HepG2 (cell line): ENCODE data around the gene AGBL1. TPM values are rescaled to one million over a fixed set of nuclear protein-coding genes. Genes with fewer than 3 reads are reported as not detected.

Experiments used
- ATAC-seq: fragments of 200-7000 bp; cut with Tn5 transposase; 3 replicates; pipeline ENCODE4 v1.9.1; 2020; ENCODE audit warnings: mild to moderate bottlenecking, moderate library complexity
- BruUV-seq: library from RNA; stranded (reverse); fragments of 400-500 nt; replicated peaks from 2 replicates; lab custom pipeline; 2021; lab: Mats Ljungman, UMichigan
- CTCF ChIA-PET: fragments of 300-600 bp; formaldehyde crosslinking; extraction: SDS; loops from one replicate; lab custom pipeline; 2021; ENCODE audit warnings: low total read pairs, inconsistent platforms, low intra/inter-chr PET ratio; lab: Yijun Ruan, JAX
- POLR2A ChIA-PET: fragments of 350-600 bp; sonication (Branson Sonifier 250); formaldehyde crosslinking; loops from one replicate; lab custom pipeline; 2020; ENCODE audit warnings: antibody characterized with exemption, inconsistent platforms; lab: Yijun Ruan, JAX
- DNase-seq: peaks from one replicate; pipeline ENCODE4 v3.0.0-alpha.2; 2015; ENCODE audit warnings: low spot score
- FAIRE-seq: peaks from 3 replicates; lab custom pipeline; 2011; peaks lifted over from hg19 to GRCh38; lab: Jason Lieb, UNC
- H2AFZ ChIP-seq: one replicate; pipeline ENCODE4 v1.6.1; 2011; ENCODE audit warnings: low read length, inconsistent platforms
- H3K27ac ChIP-seq: fragments of 300-600 bp; 3 replicates; pipeline ENCODE4 v1.8.0; 2011; ENCODE audit warnings: mixed run types, mild to moderate bottlenecking, mixed read lengths, low read length, inconsistent platforms; ENCODE audit not compliant: insufficient read depth; ENCODE audit errors: extremely low read length
- H3K27me3 ChIP-seq, 2 experiments: fragments of 200-600 bp in 1 of 2; 2 replicates in 1 of 2; 3 replicates in 1 of 2; pipeline versions ENCODE4 v1.6.0 to v1.8.0; 2011; ENCODE audit warnings: low read length in 2 of 2, mild to moderate bottlenecking in 2 of 2, moderate library complexity in 2 of 2, inconsistent platforms in 1 of 2; ENCODE audit not compliant: insufficient read depth in 2 of 2, control insufficient read depth in 1 of 2
- H3K36me3 ChIP-seq, 2 experiments: fragments of 200-600 bp in 1 of 2; replicated peaks in 1 of 2; 2 replicates in 1 of 2; 3 replicates in 1 of 2; pipeline versions ENCODE4 v1.5.1 to v1.8.0; 2011; ENCODE audit warnings: low read length in 2 of 2, inconsistent platforms in 1 of 2; ENCODE audit not compliant: insufficient read depth in 2 of 2, control insufficient read depth in 1 of 2
- H3K4me1 ChIP-seq: 2 replicates; pipeline ENCODE4 v1.5.1; 2012; ENCODE audit warnings: low read length, inconsistent platforms; ENCODE audit not compliant: insufficient read depth
- H3K4me2 ChIP-seq: 2 replicates; pipeline ENCODE4 v1.6.0; 2011; ENCODE audit warnings: low read depth, low read length, inconsistent platforms
- H3K4me3 ChIP-seq, 3 experiments: fragments of 200-600 bp in 1 of 3; sonication (generic), shearing (Covaris generic) in 1 of 3; replicated peaks in 1 of 3; 2 replicates each; pipeline ENCODE4 v1.5.1; 2011 to 2016; ENCODE audit warnings: low read length in 3 of 3, inconsistent platforms in 2 of 3, low read depth in 2 of 3, mild to moderate bottlenecking in 2 of 3, control low read depth in 1 of 3, mixed read lengths in 1 of 3; ENCODE audit not compliant: insufficient read depth in 1 of 3
- H3K79me2 ChIP-seq: one replicate; pipeline ENCODE4 v1.6.1; 2011; ENCODE audit warnings: low read length, inconsistent platforms; ENCODE audit not compliant: insufficient read depth
- H3K9ac ChIP-seq: 2 replicates; pipeline ENCODE4 v1.6.0; 2011; ENCODE audit warnings: mild to moderate bottlenecking, low read depth, low read length, inconsistent platforms; ENCODE audit not compliant: insufficient read depth
- H3K9me3 ChIP-seq: 2 replicates; pipeline ENCODE4 v1.5.1; 2012; ENCODE audit warnings: mild to moderate bottlenecking, low read length
- H4K20me1 ChIP-seq: 2 replicates; pipeline ENCODE4 v1.6.0; 2011; ENCODE audit warnings: inconsistent platforms, mild to moderate bottlenecking, low read length, moderate library complexity; ENCODE audit not compliant: insufficient read depth
- ATF7 ChIP-seq, 2 experiments: fragments of 450-650 bp in 1 of 2; sonication (generic) in 1 of 2; formaldehyde crosslinking in 1 of 2; IDR thresholded peaks; 2 replicates each; pipeline versions ENCODE4 v1.4.0 to v1.6.1; 2016 to 2020; ENCODE audit warnings: antibody characterized with exemption in 1 of 2, mild to moderate bottlenecking in 1 of 2, missing genetic modification reagents in 1 of 2
- CEBPB ChIP-seq: IDR thresholded peaks from 2 replicates; pipeline ENCODE4 v1.6.1; 2011; ENCODE audit warnings: low read depth, low read length, improper control_type of control experiment, borderline replicate concordance
- SNAPC2 ChIP-seq: sonication (generic); formaldehyde crosslinking; IDR thresholded peaks from 2 replicates; pipeline ENCODE4 v1.8.1; 2022; ENCODE audit warnings: mild to moderate bottlenecking, missing genetic modification reagents
- ZBTB8A ChIP-seq: sonication (generic); formaldehyde crosslinking; IDR thresholded peaks from 2 replicates; pipeline ENCODE4 v1.4.0; 2020; ENCODE audit warnings: mild to moderate bottlenecking, low read depth, missing genetic modification reagents, borderline replicate concordance
- ZNF121 ChIP-seq: sonication (generic); formaldehyde crosslinking; IDR thresholded peaks from 2 replicates; pipeline ENCODE4 v1.5.0; 2020; ENCODE audit warnings: mild to moderate bottlenecking, missing genetic modification reagents
- ZNF136 ChIP-seq: sonication (generic); formaldehyde crosslinking; IDR thresholded peaks from 2 replicates; pipeline ENCODE4 v1.8.1; 2022; ENCODE audit warnings: low read depth, mild to moderate bottlenecking, moderate library complexity, missing genetic modification reagents
- ZNF34 ChIP-seq: sonication (generic); formaldehyde crosslinking; IDR thresholded peaks from 2 replicates; pipeline ENCODE4 v1.4.0; 2020; ENCODE audit warnings: mild to moderate bottlenecking, missing genetic modification reagents, borderline replicate concordance
- WGBS: methylation state at CpG from one replicate; pipeline ENCODE4 v1.1.6; 2017; ENCODE audit warnings: low lambda C conversion rate; 5-methylcytosine and 5-hydroxymethylcytosine counted together
- in situ Hi-C: cut with HindIII; loops from 2 replicates; pipeline ENCODE4 v1.10.0; 2017; ENCODE audit warnings: low pct_unique_long_range_greater_than_20kb; ENCODE audit not compliant: extremely low pct_ligation_motif_present
- intact Hi-C: fragments of 100-400 bp; cut with micrococcal nuclease; formaldehyde crosslinking; loops from one replicate; pipeline ENCODE4 v1.10.0; 2022; ENCODE audit not compliant: unreplicated experiment
- polyA plus RNA-seq, 8 experiments: library from polyadenylated mRNA; depleted of rRNA in 3 of 8; stranded (reverse) in 7 of 8; unstranded in 1 of 8; fragments of >200 nt; fragmentation: Illumina TruSeq in 4 of 8; extraction: Trizol in 4 of 8; gene quantifications; 2 replicates each; pipeline versions ENCODE4 v1.2.1 to v1.2.3, GENCODE V29; 2011 to 2016; ENCODE audit warnings: low read depth in 4 of 8, missing spikeins in 1 of 8, mixed read lengths in 1 of 8; ENCODE audit not compliant: insufficient read depth in 1 of 8
- total RNA-seq, 5 experiments: library from RNA; depleted of rRNA; stranded (reverse); fragments of >200 nt; fragmentation: Illumina TruSeq; extraction: Trizol; gene quantifications; 2 replicates each; pipeline ENCODE4 v1.2.3, GENCODE V29; 2016; ENCODE audit warnings: low read depth in 1 of 5
- TF ChIP-seq, protein P1 (sequence below): sonication (generic); formaldehyde crosslinking; IDR thresholded peaks from 2 replicates; pipeline ENCODE4 v1.5.1; 2020; ENCODE audit warnings: missing genetic modification reagents, mild to moderate bottlenecking, borderline replicate concordance
- TF ChIP-seq, protein P2 (sequence below): sonication (generic); formaldehyde crosslinking; IDR thresholded peaks from 2 replicates; pipeline ENCODE4 v1.9.0; 2021; ENCODE audit warnings: missing genetic modification reagents, borderline replicate concordance
- TF ChIP-seq, protein P3 (sequence below): IDR thresholded peaks from 2 replicates; pipeline ENCODE4 v1.6.1; 2016; ENCODE audit warnings: low read depth
- TF ChIP-seq, protein P4 (sequence below): sonication (generic); formaldehyde crosslinking; conservative IDR thresholded peaks from 2 replicates; pipeline ENCODE4 v1.5.0; 2020; ENCODE audit warnings: missing genetic modification reagents
- TF ChIP-seq, protein P5 (sequence below): sonication (generic); formaldehyde crosslinking; IDR thresholded peaks from 2 replicates; pipeline ENCODE4 v1.5.1; 2020; ENCODE audit warnings: missing genetic modification reagents, mild to moderate bottlenecking, borderline replicate concordance

Gene AGBL1
- total and polyA plus RNA-seq, 2 of the 13 experiments (the other 11 are each of a cell fraction or from before 2014, with no cell fraction given) = 0.01 TPM; not detected in 1

DNA sequence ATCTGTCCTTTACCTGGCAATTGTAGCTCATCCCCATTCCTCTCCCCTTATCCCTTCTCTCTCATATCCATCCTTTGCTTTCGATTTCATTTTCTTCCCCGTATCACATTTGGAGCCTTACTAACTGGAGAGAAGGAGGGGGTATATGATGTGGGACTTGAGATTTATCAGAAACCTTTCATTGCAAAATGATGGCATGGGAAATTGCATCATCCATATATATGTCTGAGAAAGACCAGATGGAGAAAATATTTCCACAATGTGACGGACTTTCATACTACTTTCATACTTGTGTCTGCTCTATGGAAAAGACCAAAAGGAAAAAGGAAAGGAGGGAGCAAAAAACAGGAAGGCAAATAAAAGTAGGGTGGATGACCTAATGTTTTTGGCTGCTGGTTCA, 675.2 kb downstream of the AGBL1 start:
- Histone ChIP-seq H3K9ac (no peak overlapping the region), H3K4me2 (no peak overlapping the region), H3K27me3 (no peaks in the 10 kb centered on the region), H3K79me2 (no peaks in the 10 kb centered on the region), H3K9me3 (peaks cover 65% of the 10 kb centered on the region), H3K4me3 (no peak overlapping the region)
- in situ Hi-C loops = no loop called here
- POLR2A ChIA-PET = no interaction called here
- WGBS = 20% methylated on average over 3 of the region's 3 CpGs
- FAIRE-seq = no peak
- TF ChIP-seq, protein P1, sequence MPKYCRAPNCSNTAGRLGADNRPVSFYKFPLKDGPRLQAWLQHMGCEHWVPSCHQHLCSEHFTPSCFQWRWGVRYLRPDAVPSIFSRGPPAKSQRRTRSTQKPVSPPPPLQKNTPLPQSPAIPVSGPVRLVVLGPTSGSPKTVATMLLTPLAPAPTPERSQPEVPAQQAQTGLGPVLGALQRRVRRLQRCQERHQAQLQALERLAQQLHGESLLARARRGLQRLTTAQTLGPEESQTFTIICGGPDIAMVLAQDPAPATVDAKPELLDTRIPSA = no peak
- no peak for TF ChIP-seq ZNF121
- no peak for TF ChIP-seq ZNF136 (CRISPR knock-in tag)
- TF ChIP-seq, protein P2, sequence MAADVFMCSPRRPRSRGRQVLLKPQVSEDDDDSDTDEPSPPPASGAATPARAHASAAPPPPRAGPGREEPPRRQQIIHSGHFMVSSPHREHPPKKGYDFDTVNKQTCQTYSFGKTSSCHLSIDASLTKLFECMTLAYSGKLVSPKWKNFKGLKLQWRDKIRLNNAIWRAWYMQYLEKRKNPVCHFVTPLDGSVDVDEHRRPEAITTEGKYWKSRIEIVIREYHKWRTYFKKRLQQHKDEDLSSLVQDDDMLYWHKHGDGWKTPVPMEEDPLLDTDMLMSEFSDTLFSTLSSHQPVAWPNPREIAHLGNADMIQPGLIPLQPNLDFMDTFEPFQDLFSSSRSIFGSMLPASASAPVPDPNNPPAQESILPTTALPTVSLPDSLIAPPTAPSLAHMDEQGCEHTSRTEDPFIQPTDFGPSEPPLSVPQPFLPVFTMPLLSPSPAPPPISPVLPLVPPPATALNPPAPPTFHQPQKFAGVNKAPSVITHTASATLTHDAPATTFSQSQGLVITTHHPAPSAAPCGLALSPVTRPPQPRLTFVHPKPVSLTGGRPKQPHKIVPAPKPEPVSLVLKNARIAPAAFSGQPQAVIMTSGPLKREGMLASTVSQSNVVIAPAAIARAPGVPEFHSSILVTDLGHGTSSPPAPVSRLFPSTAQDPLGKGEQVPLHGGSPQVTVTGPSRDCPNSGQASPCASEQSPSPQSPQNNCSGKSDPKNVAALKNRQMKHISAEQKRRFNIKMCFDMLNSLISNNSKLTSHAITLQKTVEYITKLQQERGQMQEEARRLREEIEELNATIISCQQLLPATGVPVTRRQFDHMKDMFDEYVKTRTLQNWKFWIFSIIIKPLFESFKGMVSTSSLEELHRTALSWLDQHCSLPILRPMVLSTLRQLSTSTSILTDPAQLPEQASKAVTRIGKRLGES (CRISPR knock-in tag) = no peak
- TF ChIP-seq, protein P3, sequence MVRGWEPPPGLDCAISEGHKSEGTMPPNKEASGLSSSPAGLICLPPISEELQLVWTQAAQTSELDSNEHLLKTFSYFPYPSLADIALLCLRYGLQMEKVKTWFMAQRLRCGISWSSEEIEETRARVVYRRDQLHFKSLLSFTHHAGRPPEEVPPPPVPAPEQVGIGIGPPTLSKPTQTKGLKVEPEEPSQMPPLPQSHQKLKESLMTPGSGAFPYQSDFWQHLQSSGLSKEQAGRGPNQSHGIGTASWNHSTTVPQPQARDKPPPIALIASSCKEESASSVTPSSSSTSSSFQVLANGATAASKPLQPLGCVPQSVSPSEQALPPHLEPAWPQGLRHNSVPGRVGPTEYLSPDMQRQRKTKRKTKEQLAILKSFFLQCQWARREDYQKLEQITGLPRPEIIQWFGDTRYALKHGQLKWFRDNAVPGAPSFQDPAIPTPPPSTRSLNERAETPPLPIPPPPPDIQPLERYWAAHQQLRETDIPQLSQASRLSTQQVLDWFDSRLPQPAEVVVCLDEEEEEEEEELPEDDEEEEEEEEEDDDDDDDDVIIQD = no peak
- TF ChIP-seq, protein P4, sequence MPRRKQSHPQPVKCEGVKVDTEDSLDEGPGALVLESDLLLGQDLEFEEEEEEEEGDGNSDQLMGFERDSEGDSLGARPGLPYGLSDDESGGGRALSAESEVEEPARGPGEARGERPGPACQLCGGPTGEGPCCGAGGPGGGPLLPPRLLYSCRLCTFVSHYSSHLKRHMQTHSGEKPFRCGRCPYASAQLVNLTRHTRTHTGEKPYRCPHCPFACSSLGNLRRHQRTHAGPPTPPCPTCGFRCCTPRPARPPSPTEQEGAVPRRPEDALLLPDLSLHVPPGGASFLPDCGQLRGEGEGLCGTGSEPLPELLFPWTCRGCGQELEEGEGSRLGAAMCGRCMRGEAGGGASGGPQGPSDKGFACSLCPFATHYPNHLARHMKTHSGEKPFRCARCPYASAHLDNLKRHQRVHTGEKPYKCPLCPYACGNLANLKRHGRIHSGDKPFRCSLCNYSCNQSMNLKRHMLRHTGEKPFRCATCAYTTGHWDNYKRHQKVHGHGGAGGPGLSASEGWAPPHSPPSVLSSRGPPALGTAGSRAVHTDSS = no peak
- no peak for TF ChIP-seq ZBTB8A (CRISPR knock-in tag)
- TF ChIP-seq, protein P5, sequence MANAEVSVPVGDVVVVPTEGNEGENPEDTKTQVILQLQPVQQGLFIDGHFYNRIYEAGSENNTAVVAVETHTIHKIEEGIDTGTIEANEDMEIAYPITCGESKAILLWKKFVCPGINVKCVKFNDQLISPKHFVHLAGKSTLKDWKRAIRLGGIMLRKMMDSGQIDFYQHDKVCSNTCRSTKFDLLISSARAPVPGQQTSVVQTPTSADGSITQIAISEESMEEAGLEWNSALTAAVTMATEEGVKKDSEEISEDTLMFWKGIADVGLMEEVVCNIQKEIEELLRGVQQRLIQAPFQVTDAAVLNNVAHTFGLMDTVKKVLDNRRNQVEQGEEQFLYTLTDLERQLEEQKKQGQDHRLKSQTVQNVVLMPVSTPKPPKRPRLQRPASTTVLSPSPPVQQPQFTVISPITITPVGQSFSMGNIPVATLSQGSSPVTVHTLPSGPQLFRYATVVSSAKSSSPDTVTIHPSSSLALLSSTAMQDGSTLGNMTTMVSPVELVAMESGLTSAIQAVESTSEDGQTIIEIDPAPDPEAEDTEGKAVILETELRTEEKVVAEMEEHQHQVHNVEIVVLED (CRISPR knock-in tag) = no peak
- TF ChIP-seq SNAPC2 (CRISPR knock-in tag) = no peak
- TF ChIP-seq ZNF34 (CRISPR knock-in tag) = no peak
- TF ChIP-seq ATF7 (IDR thresholded peaks at IDR 0.05) = peak; percentile 48
- TF ChIP-seq ATF7 (CRISPR knock-in tag; IDR thresholded peaks at IDR 0.05) = no peak
- 0 out of 2 replicates have a peak, but pooled peaks have one; percentile 7 for TF ChIP-seq CEBPB
- TF ChIP-seq, all 625 proteins: peak for 2
- no peak for ATAC-seq
- intact Hi-C loops = no loop called here
- CTCF ChIA-PET = no interaction called here
- no peak overlapping the region for H2AFZ ChIP-seq
- DNase-seq = no peak
- H3K27ac ChIP-seq = no peak overlapping the region
- H3K4me1 ChIP-seq = no peaks in the 10 kb centered on the region
- BruUV-seq = no TSS peak
- H3K36me3 ChIP-seq = no peaks in the 10 kb centered on the region
- H4K20me1 ChIP-seq = no peaks in the 10 kb centered on the region
